CD14-positive monocyte (primary cell): ENCODE results near the gene LIG4. TPM values are rescaled to one million over a fixed set of nuclear protein-coding genes. Genes with fewer than 3 reads are reported as not detected.
"Not testable (repeated sequence)": the region's sequence is repeated elsewhere in the genome, so short reads cannot be mapped to it uniquely, and the experiment has no call there.

Experiments used
- DNase-seq, 3 donors: peaks; one replicate each; pipeline ENCODE4 v3.0.0-alpha.2; 2011 to 2022
- H2AFZ ChIP-seq: 2 replicates; pipeline ENCODE4 v1.6.0; 2012; ENCODE audit warnings: mild to moderate bottlenecking, low read depth, low read length, inconsistent platforms; ENCODE audit not compliant: insufficient read depth, poor library complexity, severe bottlenecking
- H3K27ac ChIP-seq, 2 donors: 1 replicate in 1 of 2; 2 replicates in 1 of 2; pipeline ENCODE4 v1.5.1; 2012 to 2013; ENCODE audit warnings: low read length in 2 of 2, control low read depth in 1 of 2, inconsistent platforms in 1 of 2, low read depth in 1 of 2, mild to moderate bottlenecking in 1 of 2
- H3K27me3 ChIP-seq, 2 donors: one replicate each; pipeline versions ENCODE4 v1.6.0 to v1.6.1; 2011 to 2013; ENCODE audit warnings: low read length in 2 of 2; ENCODE audit not compliant: control insufficient read depth in 2 of 2, insufficient read depth in 2 of 2
- H3K36me3 ChIP-seq, 2 donors: replicated peaks in 1 of 2; 1 replicate in 1 of 2; 2 replicates in 1 of 2; pipeline versions ENCODE4 v1.5.1 to v1.6.1; 2012 to 2013; ENCODE audit warnings: low read length in 2 of 2, control low read depth in 1 of 2, inconsistent platforms in 1 of 2, mild to moderate bottlenecking in 1 of 2; ENCODE audit not compliant: insufficient read depth in 2 of 2, control insufficient read depth in 1 of 2
- H3K4me1 ChIP-seq, 2 donors: 1 replicate in 1 of 2; 2 replicates in 1 of 2; pipeline versions ENCODE4 v1.5.1 to v1.6.1; 2012 to 2013; ENCODE audit warnings: low read length in 2 of 2, control low read depth in 1 of 2, inconsistent platforms in 1 of 2, mild to moderate bottlenecking in 1 of 2, moderate library complexity in 1 of 2; ENCODE audit not compliant: insufficient read depth in 2 of 2, control insufficient read depth in 1 of 2
- H3K4me2 ChIP-seq: replicated peaks from 2 replicates; pipeline ENCODE3; 2012; ENCODE audit warnings: low read length, moderate library complexity, mild to moderate bottlenecking; ENCODE audit not compliant: poor library complexity, severe bottlenecking; ENCODE audit errors: extremely low read depth
- H3K4me3 ChIP-seq, 3 experiments: fragments of 200-600 bp in 1 of 3; sonication (generic) in 1 of 3; replicated peaks in 1 of 3; 1 replicate in 2 of 3; 2 replicates in 1 of 3; pipeline ENCODE4 v1.5.1; 2011 to 2013; ENCODE audit warnings: low read length in 3 of 3, mild to moderate bottlenecking in 3 of 3, control low read depth in 2 of 3, low read depth in 2 of 3, inconsistent platforms in 1 of 3, moderate library complexity in 1 of 3
- H3K79me2 ChIP-seq: 2 replicates; pipeline ENCODE4 v1.6.0; 2012; ENCODE audit warnings: mild to moderate bottlenecking, control low read depth, inconsistent platforms, low read length, moderate library complexity; ENCODE audit not compliant: insufficient read depth
- H3K9ac ChIP-seq: 2 replicates; pipeline ENCODE4 v1.6.0; 2017; ENCODE audit warnings: low read length, mild to moderate bottlenecking; ENCODE audit not compliant: insufficient read depth, poor library complexity, severe bottlenecking
- H3K9me3 ChIP-seq, 2 donors: replicated peaks in 1 of 2; 1 replicate in 1 of 2; 2 replicates in 1 of 2; pipeline versions ENCODE4 v1.5.1 to v1.6.1; 2012 to 2013; ENCODE audit warnings: low read length in 2 of 2, control low read depth in 1 of 2; ENCODE audit not compliant: control insufficient read depth in 1 of 2, insufficient read depth in 1 of 2
- H4K20me1 ChIP-seq: 2 replicates; pipeline ENCODE4 v1.6.0; 2012; ENCODE audit warnings: mild to moderate bottlenecking, low read length, control low read depth, moderate library complexity; ENCODE audit not compliant: insufficient read depth
- H3K27ac Mint-ChIP-seq, 7 donors: one replicate each; pipeline ENCODE4 v1.8.0; 2020; ENCODE audit warnings: mild to moderate bottlenecking in 7 of 7, mixed read lengths in 7 of 7, moderate library complexity in 6 of 7, inconsistent platforms in 2 of 7
- H3K27me3 Mint-ChIP-seq, 3 donors: one replicate each; pipeline ENCODE4 v1.8.0; 2021 to 2022; ENCODE audit warnings: low read depth in 3 of 3, mild to moderate bottlenecking in 3 of 3, mixed read lengths in 3 of 3, moderate library complexity in 3 of 3, inconsistent platforms in 1 of 3
- H3K36me3 Mint-ChIP-seq, 2 donors: one replicate each; pipeline ENCODE4 v1.8.0; 2020; ENCODE audit warnings: mixed read lengths in 2 of 2, inconsistent platforms in 1 of 2, mild to moderate bottlenecking in 1 of 2
- H3K4me1 Mint-ChIP-seq: one replicate; pipeline ENCODE4 v1.8.0; 2020; ENCODE audit warnings: mild to moderate bottlenecking, mixed read lengths
- H3K4me3 Mint-ChIP-seq, 2 donors: one replicate each; pipeline ENCODE4 v1.8.0; 2020; ENCODE audit warnings: mild to moderate bottlenecking in 2 of 2, mixed read lengths in 2 of 2, moderate library complexity in 1 of 2
- H3K9me3 Mint-ChIP-seq, 7 donors: one replicate each; pipeline ENCODE4 v1.8.0; 2020 to 2022; ENCODE audit warnings: mixed read lengths in 7 of 7, mild to moderate bottlenecking in 6 of 7, moderate library complexity in 6 of 7, inconsistent platforms in 2 of 7
- CTCF ChIP-seq: fragments of 200-600 bp; IDR thresholded peaks from one replicate; pipeline ENCODE4 v1.8.0; 2022; ENCODE audit warnings: antibody characterized with exemption, mild to moderate bottlenecking
- WGBS: methylation state at CpG from one replicate; pipeline ENCODE4 v1.1.5; 2013; ENCODE audit warnings: missing lambda C conversion rate; ENCODE audit not compliant: insufficient coverage; 5-methylcytosine and 5-hydroxymethylcytosine counted together
- intact Hi-C, 2 donors: fragments of 100-400 bp; cut with micrococcal nuclease; formaldehyde crosslinking; loops; one replicate each; pipeline versions ENCODE4 v1.15.0 to v1.15.1; 2023
- polyA plus RNA-seq, 3 donors: library from polyadenylated mRNA; depleted of rRNA in 1 of 3; unstranded in 2 of 3; stranded (reverse) in 1 of 3; fragments of 300-500 nt in 2 of 3; fragments of >200 nt in 1 of 3; fragmentation: Illumina TruSeq in 2 of 3; gene quantifications; 1 replicate in 2 of 3; 2 replicates in 1 of 3; pipeline ENCODE4 v1.2.3, GENCODE V29; 2012 to 2021

Gene LIG4
- polyA plus RNA-seq, 3 donors, result 3.7 to 6.2 (median 5.2) TPM

GRCh38 chr13:108218044-108218974 is 3.0 kb upstream of the LIG4 start, which contains the start of gene ABHD13:
Gene ABHD13, plus strand, starts transcription at chr13:108218392. Its CDS starts 10,827 bp downstream, at chr13:108229219.
- H3K4me3 Mint-ChIP-seq, result peak within 1 kb of the TSS; percentile 95 to 96
- H3K27ac Mint-ChIP-seq, result peak within 1 kb of the TSS; percentile 84 to 97 (median 95)
- peak within 1 kb of the TSS; percentile 98 for H2AFZ ChIP-seq
- H3K27ac ChIP-seq, result peak within 1 kb of the TSS; percentile 52 to 92
- peak within 1 kb of the TSS; percentile 81 for H3K4me2 ChIP-seq
- H3K4me1 ChIP-seq, result peaks cover 37 to 47% of the 10 kb centered on the region in 2 donors
- H3K27me3 Mint-ChIP-seq, result peaks cover 0 to 1% (median 0%) of the 10 kb centered on the region in 3 donors
- H3K36me3 Mint-ChIP-seq, result peaks cover 0 to 4% of the 10 kb centered on the region in 2 donors
- H3K9ac ChIP-seq, result peak within 1 kb of the TSS; percentile 97
- WGBS, result under 1% methylated on average over 72 of the region's 93 CpGs
- DNase-seq, result peak; percentile 80 to 89 (median 83)
- intact Hi-C loops, result loop anchor here (2.0 to 10.0 kb wide), 3 partner anchors 49 to 696 kb away; partner anchors contain the start of gene TNFSF13B (in 2 of the 2)
- TF ChIP-seq CTCF, result no peak
- no peaks in the 10 kb centered on the region for H3K9me3 ChIP-seq
- H3K36me3 ChIP-seq, result no peaks in the 10 kb centered on the region
- peaks cover 0 to 1% (median 0%) of the 10 kb centered on the region in 7 donors for H3K9me3 Mint-ChIP-seq
- no peaks in the 10 kb centered on the region for H3K27me3 ChIP-seq
- H3K79me2 ChIP-seq, result peaks cover 69% of the 10 kb centered on the region
- peaks cover 7% of the 10 kb centered on the region for H4K20me1 ChIP-seq
- peak within 1 kb of the TSS; percentile 81 to 96 (median 85) for H3K4me3 ChIP-seq
- H3K4me1 Mint-ChIP-seq, result peaks cover 40% of the 10 kb centered on the region

GRCh38 chr13:108217307-108218043 is 2.1 kb upstream of the LIG4 start:
- Histone ChIP-seq H3K9ac (peak overlapping the region; percentile 97), H3K4me1 (peaks cover 37 to 47% of the 10 kb centered on the region in 2 donors), H3K4me2 (peak overlapping the region; percentile 81), H2AFZ (peak overlapping the region; percentile 98), H3K79me2 (peaks cover 61% of the 10 kb centered on the region), H3K4me3 (peak overlapping the region; percentile 81 to 96 (median 85)), H3K27ac (peak overlapping the region; percentile 52 to 92)
- not testable (repeated sequence) for H3K9me3 ChIP-seq, DNase-seq, H3K36me3 ChIP-seq, H3K36me3 Mint-ChIP-seq, H3K27me3 Mint-ChIP-seq, H4K20me1 ChIP-seq, H3K9me3 Mint-ChIP-seq, H3K27me3 ChIP-seq
- intact Hi-C loops, result loop anchor here (2.0 to 10.0 kb wide), 3 partner anchors 50 to 697 kb away; partner anchors contain the start of gene TNFSF13B (in 2 of the 2)
- H3K4me3 Mint-ChIP-seq, result peak overlapping the region; percentile 95 to 96
- peak overlapping the region in 6 of 7 donors; percentile 84 to 97 (median 94) for H3K27ac Mint-ChIP-seq
- WGBS, result 95% methylated on average over 14 of the region's 27 CpGs
- H3K4me1 Mint-ChIP-seq, result peaks cover 38% of the 10 kb centered on the region
